Ishikawa (cell line): ENCODE measurements around the gene XBP1.

Experiments
- TAF1 ChIP-seq: IDR thresholded peaks from 2 replicates; pipeline ENCODE4 v1.6.1; 2012; ENCODE audit warnings: low read depth, mild to moderate bottlenecking
- TF ChIP-seq, protein P1 (sequence below): IDR thresholded peaks from 2 replicates; pipeline ENCODE4 v1.6.1; 2012

DNA sequence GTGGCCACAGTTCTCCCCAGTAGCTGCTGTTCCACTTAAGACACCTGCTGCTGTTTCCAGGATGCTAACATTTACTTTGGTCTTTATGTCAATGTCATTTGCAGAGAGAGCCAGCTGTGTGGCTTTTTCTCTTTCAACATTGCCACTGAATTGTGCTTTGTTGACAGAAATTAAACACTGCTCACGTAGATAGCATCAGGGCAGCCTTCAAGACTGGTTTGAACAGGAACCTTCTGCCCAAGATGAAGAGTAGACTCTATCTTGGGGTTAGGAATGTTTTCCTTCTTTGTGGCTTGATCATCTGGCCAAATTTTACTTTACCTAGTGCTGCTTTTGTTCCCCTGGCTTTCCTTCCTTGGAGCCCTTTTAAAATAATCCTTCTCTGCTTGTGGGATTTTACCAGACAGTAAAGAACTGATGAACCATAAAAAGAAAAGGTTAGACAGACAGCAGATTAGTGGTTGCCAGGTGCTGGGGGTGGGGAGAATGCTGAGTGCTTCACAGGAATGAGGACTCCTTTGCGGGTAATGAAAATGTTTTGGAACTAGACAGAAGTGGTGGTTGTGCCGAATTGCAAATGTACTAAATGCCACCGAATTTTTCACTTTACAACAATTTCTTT, 22.7 kb upstream of the XBP1 start:
- no peak for TF ChIP-seq TAF1
- TF ChIP-seq, protein P1, sequence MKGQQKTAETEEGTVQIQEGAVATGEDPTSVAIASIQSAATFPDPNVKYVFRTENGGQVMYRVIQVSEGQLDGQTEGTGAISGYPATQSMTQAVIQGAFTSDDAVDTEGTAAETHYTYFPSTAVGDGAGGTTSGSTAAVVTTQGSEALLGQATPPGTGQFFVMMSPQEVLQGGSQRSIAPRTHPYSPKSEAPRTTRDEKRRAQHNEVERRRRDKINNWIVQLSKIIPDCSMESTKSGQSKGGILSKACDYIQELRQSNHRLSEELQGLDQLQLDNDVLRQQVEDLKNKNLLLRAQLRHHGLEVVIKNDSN, result no peak
